NT2/D1 (cell line): ENCODE data around the gene TTC23L.

Source experiments
- SUZ12 ChIP-seq: IDR thresholded peaks from 2 replicates; pipeline ENCODE4 v1.6.1; 2011; ENCODE audit not compliant: insufficient read length, insufficient read depth; ENCODE audit errors: extremely low read depth
- YY1 ChIP-seq: IDR thresholded peaks from 2 replicates; pipeline ENCODE4 v1.6.1; 2011; ENCODE audit not compliant: insufficient read length, insufficient read depth
- ZNF274 ChIP-seq: IDR thresholded peaks from 2 replicates; pipeline ENCODE4 v1.6.1; 2011; ENCODE audit warnings: mild to moderate bottlenecking, low read depth, low read length

- TF ChIP-seq YY1 (no peak), ZNF274 (no peak), SUZ12 (no peak)
Observed at GRCh38 chr5:34804913-34805312, 34.1 kb upstream of the TTC23L start.
